Esophagus mucosa (tissue), 1 donor: ENCODE measurements around the gene PGRMC2. TPM values are rescaled to one million over a fixed set of nuclear protein-coding genes. Genes with fewer than 3 reads are reported as not detected.
"Not testable (repeated sequence)": the region's sequence is repeated elsewhere in the genome, so short reads cannot be mapped to it uniquely, and the experiment has no call there.

Experiments used
- ATAC-seq: fragments of 200-7000 bp; cut with Tn5 transposase; one replicate; pipeline ENCODE4 v1.9.1; 2020
- total RNA-seq: library from RNA; stranded (reverse); gene quantifications from one replicate; pipeline ENCODE4 v1.2.4, GENCODE V29; 2023
- donor health status: DM: yes; HTN: yes; CAD: no.

The PGRMC2 gene
- total RNA-seq, 1 donor from 2014 or later = 32.2 TPM

DNA sequence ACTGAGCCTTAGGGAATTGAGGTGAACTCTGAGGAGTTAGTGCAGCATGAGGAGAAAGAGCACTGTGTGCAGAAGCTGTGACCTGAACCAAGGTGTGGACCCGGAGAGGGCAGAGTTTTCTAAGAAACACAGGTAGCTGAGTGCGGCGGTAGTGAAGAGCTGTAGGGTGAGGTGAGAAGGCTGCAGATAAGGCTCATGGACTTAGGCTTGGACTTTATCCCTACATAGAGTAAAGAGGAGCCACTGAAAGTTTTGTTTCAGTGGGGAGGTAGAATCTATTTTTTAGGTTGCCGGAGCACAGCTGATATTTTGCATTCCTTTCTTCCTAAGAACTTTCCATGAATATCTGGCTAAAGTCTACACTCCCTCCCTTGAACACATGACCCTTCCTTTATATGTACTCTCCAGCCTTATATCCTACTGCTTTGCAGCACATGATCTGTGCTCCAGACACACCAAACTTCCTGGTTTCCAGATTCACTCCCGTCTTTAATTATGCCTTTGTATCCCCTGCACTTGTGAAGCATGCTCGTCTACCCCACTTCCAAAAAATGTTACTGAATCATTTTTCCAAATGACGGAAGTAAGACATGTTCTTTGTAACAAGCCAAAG, 10.6 kb upstream of the PGRMC2 start:
- ATAC-seq = no peak

- ATAC-seq = no peak
These were observed 7.6 kb upstream of the PGRMC2 start for GRCh38 chr4:128295255-128295654.

DNA sequence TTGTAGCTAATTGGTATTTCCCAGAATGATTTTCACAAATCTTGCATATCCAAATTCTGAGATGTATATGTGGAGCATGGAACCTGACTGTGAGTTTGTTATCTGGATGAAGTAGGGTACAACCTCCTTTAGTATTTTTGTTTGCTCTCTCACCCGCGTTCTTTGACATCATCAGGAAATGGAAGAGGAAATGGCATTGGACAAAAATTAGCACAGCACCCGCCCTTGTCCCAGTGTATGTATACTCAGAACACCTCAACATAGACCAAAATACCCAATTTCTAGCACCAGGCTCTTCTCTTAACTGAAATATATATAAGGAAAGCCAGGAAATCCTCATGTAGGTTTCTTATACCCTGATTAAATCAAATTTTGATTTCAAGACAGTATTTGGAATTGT, 6.9 kb upstream of the PGRMC2 start:
- ATAC-seq = no peak

GRCh38 chr4:128292349-128292748, 4.7 kb upstream of the PGRMC2 start:
- ATAC-seq = no peak

- ATAC-seq = no peak
These were observed 3.5 kb upstream of the PGRMC2 start for GRCh38 chr4:128291096-128291495.

GRCh38 chr4:128290526-128290925, 2.9 kb upstream of the PGRMC2 start:
- no peak for ATAC-seq

DNA sequence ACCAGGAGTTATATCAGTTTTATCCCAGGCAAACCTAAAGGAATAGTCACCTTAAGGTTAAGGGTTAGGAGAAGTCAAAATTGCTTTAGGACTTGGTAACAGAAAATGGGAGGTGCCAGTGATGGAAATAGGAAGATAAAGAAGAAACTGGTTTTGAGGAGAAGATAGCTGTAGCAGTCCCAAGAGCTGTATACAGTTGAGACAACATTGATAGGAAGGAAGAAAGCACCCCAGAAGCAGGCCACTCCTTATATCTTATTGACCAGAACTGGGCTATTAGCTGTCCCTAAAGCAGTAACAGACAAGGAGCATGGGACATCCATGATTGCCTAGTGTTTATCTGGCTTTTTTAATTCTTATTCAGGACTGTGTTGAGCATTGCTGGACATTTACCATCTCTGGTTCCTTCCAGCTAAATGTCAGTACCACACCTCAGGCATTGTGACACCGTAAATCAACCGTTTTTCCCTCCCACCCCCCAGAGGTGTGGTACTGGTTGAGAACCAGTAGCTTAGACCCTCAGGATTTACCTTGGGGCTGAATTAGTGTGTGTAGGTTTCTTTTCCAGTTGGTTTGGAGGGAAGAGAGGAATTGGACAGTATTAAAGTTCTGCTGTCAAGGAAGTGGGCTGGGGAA, 2.0 kb upstream of the PGRMC2 start:
- no peak for ATAC-seq

DNA sequence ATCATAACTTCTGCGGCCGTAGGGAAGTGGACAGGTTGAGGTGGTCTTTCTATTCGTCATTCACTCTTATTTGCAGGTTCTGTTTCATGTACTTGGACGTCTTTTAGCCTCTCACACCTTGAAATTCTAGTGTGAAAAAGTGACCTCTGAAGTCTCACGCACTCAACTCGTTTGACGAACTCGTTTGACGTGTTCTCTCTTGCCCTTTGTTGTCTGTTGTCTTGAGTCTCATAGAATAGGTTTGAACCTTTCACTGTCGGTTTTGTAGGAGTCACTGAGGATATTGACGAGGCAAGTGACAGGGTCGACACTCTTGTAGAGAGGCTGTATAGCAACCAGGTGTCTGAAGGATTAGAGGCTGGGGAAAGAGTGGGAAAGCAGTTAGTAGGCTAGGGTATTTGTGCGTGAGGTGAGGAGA, 1.1 kb upstream of the PGRMC2 start:
- peak; percentile 47 for ATAC-seq

- peak; percentile 96 for ATAC-seq
These were observed 467 bp upstream of the PGRMC2 start for GRCh38 chr4:128287871-128288688.

DNA sequence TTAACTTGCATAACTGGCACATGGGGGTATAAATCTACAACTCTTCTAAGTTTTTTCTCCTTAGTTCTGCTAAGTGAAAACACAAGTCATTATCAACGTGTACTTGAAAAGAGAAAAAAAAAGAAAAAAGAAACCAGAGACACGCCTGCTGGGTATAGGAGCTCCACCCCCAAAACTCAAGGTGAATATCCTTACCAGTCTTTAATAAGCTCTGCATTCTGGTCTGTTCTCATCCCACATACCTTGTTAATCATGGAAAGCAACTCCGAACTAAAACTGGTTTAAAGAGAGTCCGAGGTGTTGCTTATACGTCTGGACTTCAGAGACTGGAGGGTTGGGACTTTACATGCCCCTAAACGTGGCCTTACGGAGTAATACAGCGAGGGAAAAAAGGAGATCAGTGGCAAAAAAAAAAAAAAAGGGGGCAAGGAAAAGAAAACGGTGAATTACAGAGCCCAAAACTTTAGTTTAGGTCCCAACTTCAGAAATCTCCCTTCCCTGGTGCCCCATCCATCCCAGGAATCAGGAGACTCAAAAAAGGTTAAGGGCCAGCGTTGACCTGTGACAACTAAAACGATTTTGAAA, 1.0 kb downstream of the PGRMC2 start:
- no peak for ATAC-seq

DNA sequence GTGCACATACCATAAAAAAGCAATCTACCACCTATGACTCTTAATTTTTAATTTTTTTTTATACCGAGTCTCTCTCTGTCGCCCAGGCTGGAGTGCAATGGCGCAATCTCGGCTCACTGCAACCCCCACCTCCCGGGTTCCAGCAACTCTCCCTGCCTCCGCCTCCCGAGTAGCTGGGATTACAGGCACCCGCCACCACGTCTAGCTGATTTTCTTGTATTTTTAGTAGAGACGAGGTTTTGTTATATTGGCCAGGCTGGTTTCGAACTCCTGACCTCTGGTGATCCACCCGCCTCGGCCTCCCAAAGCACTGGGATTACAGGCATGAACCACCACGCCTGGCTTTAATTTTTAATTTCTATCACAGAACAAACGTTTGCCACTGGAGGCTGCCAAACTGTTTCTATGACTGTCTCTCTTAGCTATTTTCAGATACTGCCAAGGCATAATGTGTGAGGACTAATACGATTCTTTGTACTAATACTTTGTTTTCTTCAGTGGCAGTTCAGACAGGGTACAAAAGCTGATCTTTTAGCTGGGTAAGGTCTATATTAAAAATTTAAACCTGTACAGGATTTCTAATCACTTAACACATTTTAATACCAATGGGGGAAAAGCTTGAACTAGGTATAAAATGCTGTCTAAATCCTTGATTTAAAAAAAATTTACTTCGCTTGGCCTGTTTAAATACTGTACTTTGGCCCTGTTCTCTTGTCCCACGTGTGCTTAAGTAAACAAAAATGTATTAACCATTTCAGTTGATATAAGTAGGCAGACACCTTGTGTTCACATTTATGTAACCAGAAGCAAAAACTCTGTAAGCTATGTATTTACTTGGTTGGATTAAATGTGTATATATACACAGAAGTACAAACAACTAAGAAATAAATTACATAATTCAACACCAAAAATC, 2.3 kb downstream of the PGRMC2 start:
- no peak for ATAC-seq

DNA sequence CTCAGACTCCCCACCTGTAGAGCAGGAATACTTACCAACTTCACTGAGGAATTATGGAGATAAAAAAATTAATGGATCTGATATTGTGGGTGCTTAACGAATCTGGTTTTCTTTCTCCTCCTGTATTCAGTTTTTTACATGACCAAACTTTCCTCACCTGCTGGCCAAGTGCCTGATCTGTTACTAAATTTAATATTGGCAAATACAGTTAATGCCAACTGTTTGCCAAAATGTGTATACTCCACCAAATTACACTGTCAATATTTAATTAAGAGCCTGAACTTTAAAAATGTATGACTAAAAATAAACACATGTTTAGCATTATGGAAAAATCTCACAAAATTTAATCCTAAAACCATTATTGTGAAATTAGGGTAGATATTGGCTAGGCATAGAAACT, 3.3 kb downstream of the PGRMC2 start:
- no peak for ATAC-seq

DNA sequence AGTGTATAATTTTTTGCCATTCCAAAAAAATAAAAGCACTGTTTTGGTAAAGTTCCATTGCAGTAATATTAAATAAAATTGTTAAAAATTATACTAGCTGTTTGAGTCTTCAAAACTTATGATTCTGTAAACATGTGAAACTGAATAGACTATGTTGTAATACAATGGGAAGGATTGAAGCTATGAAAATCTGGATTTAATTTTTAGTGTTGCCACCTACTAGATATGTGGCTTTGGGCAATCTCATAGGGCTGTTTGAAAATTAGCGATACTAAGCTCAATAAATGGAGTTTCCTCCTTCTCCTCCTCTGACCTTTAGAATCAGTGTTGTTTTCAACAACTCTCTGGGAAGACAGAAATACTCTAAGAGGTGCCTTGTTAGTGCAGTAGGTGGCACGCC, 4.5 kb downstream of the PGRMC2 start:
- ATAC-seq = no peak

- no peak for ATAC-seq
These were observed 5.1 kb downstream of the PGRMC2 start for GRCh38 chr4:128282516-128282915.

DNA sequence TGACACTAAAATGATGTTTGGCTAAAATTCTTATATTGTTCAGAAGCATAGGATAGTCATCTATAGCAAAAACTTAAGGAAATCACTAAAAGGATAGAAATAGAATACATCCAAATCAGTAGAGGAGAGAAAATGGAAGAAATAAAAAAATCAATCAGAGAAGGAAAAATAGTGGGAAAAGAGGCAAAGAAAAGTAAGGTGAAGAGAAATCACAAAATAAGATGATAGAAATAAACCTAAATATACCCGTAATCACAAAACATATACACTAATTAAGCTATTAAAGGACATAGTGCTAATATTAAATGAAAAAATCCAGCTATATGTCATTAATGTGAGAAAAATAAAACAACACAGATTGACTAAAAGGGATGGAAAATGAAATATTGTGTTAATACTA, 6.3 kb downstream of the PGRMC2 start:
- ATAC-seq = no peak

GRCh38 chr4:128279624-128280225, 7.9 kb downstream of the PGRMC2 start:
- no peak for ATAC-seq

- ATAC-seq = no peak
These were observed 9.8 kb downstream of the PGRMC2 start for GRCh38 chr4:128277856-128278255.

- no peak for ATAC-seq
These were observed 12.3 kb downstream of the PGRMC2 start for GRCh38 chr4:128275346-128275745.

DNA sequence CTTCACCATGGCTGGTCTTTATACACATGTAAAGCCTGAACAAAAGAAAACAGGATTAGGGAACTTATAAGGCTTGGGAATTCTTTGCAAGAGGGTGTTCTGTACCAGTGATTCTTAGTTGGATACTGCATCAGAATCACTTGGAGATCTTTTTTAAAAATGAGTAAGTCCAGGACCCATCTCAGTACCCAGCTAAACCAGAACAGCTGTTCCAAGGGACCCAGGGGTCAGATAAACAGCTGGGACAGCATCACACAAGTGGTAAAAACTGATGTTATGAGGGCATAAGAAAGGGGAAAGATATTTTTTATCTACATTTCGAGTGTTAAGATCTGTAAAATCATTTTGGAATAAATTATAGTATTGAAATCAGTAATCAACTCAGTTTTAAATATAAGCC, 16.1 kb downstream of the PGRMC2 start:
- ATAC-seq = no peak

DNA sequence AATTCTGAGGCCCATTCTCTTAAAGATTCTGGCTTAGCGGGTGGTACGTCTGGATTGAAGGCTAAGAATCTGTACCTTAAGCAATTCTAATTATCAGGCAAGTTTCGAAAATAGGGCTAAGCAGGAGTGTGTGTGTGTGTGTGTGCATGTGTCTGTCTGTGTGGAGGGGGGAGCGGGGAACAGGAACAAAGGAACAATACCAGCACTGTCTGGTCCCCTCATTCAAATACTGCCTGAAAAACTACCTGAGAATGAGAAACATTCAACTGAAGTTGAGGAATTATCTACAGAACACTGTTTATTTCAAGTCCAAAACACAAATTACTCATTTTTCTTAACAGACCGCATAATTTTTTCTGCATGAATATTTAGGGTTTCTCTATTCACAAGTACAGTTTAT, 18.6 kb downstream of the PGRMC2 start:
- ATAC-seq = no peak

DNA sequence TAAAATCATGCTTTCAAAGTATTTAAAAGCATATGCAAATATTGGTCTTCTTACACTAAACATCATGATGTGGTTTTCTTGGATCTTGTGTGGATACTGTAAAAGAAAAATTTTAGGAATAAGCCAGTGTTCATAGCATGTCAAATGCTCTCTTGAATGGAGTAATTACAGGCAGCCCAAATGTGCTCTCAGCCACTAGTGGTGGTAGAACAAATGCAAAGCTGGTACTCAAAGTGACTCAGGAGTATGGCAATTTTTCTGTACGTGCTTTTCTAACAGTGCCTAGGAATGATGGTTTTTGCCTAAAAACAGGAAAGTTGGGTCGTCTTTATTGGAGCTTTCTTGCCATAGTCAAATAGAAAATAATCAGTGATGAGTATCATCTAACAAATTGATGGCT, 19.9 kb downstream of the PGRMC2 start:
- ATAC-seq = no peak

- ATAC-seq = not testable (repeated sequence)
These were observed 20.4 kb downstream of the PGRMC2 start for GRCh38 chr4:128267171-128267570.
